Right lobe of liver (tissue), 4 donors: ENCODE results near the gene CCL14.

ENCODE experiments used
- POLR2A ChIP-seq: fragments of 450-650 bp; IDR thresholded peaks from one replicate; pipeline ENCODE4 v1.6.1; 2017; ENCODE audit warnings: antibody characterized with exemption, mild to moderate bottlenecking
- TF ChIP-seq, protein P1 (sequence below), 4 donors: fragments of 200-600 bp in 3 of 4; fragments of 450-650 bp in 1 of 4; IDR thresholded peaks; one replicate each; pipeline versions ENCODE4 v1.5.1 to v1.8.0; 2016 to 2022; ENCODE audit warnings: antibody characterized with exemption in 4 of 4, mild to moderate bottlenecking in 2 of 4
- donor health status: DM: no; HTN: no; CAD: no.
- donor health status: DM: no; HTN: no; CAD: no.
- donor health status: DM: no; HTN: yes; CAD: no.

DNA sequence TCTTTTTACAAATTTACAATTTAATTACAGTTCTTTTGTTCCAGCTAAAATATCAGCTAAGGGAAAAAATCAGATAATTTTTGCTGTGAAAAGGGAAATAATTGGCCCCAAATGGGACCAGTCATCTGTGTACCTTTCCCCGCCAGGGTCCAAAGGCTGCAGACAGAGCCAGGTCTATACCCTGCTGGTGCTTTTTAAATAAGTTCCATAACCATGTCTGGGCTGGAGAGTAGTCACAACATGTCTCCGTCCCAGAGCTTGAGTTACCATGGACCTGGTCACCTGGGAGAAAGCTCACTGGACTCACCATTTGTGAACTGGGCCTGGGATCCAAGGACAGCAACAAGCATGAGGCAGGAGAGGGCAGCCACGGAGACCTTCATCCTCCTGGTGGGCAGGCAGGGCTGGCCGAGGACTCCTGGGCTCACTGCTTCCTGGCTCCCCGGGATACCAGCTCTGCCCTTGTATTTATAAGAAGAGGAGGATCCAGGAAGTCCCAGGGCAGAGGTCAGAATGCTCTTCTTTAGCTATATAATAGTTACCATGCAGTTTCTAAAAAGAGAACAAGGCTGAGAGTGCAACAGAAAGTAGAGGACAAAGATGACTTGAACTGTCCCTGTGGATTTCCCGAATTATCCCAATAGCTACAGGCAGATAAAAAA is 14.7 kb upstream of the CCL14 start, which contains the start of gene CCL15:
- TF ChIP-seq, protein P1, sequence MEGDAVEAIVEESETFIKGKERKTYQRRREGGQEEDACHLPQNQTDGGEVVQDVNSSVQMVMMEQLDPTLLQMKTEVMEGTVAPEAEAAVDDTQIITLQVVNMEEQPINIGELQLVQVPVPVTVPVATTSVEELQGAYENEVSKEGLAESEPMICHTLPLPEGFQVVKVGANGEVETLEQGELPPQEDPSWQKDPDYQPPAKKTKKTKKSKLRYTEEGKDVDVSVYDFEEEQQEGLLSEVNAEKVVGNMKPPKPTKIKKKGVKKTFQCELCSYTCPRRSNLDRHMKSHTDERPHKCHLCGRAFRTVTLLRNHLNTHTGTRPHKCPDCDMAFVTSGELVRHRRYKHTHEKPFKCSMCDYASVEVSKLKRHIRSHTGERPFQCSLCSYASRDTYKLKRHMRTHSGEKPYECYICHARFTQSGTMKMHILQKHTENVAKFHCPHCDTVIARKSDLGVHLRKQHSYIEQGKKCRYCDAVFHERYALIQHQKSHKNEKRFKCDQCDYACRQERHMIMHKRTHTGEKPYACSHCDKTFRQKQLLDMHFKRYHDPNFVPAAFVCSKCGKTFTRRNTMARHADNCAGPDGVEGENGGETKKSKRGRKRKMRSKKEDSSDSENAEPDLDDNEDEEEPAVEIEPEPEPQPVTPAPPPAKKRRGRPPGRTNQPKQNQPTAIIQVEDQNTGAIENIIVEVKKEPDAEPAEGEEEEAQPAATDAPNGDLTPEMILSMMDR (IDR thresholded peaks at IDR 0.05), result no peak
- TF ChIP-seq POLR2A, result peak; percentile 61
